ENCODE results near the gene KCNQ1OT1.

The KCNQ1OT1 gene

GRCh38 chr11:2689651-2690575 is 9.9 kb downstream of the KCNQ1OT1 start:
- no peak for TF ChIP-seq CTCF (conservative IDR thresholded peaks at IDR 0.05; ENCODE audit: low read depth, low read length)
- no peak for DNase-seq (ENCODE audit: low read depth)

GRCh38 chr11:2688381-2689231 is 11.2 kb downstream of the KCNQ1OT1 start:
- H3K4me3 ChIP-seq (ENCODE audit: low read length): no peak overlapping the region
- no peak for DNase-seq (ENCODE audit: low read depth)
- no peak for TF ChIP-seq CTCF (conservative IDR thresholded peaks at IDR 0.05; ENCODE audit: low read depth, low read length)

More at GRCh38 chr11:2689651-2690575, 9.9 kb downstream of the KCNQ1OT1 start:
- H3K4me3 ChIP-seq (ENCODE audit: low read length): no peak overlapping the region

DNA sequence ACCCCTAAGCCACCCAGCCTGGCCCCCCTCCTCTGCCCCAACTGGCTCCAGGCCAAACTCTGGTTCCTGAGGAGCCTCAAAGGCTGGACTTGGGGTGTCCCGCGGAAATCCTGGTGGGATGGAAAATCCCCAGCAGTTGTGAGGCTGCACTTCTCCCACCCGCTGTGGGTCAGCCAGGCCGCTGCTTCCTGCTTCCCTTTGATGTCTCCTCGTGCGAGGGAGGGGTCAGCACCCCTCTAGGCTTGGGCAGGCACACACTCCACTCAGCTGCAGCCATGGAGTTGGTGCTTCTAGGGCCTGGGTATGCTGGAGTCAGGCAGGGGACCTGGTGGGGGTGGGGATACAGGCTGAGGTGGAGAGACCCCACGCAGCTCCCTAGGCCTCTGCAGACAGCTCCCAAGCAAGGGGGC is 12.0 kb downstream of the KCNQ1OT1 start:
- no peak for TF ChIP-seq CTCF (conservative IDR thresholded peaks at IDR 0.05; ENCODE audit: low read depth, low read length)
- no peak for DNase-seq (ENCODE audit: low read depth)
- H3K4me3 ChIP-seq (ENCODE audit: low read length): no peak overlapping the region

DNA sequence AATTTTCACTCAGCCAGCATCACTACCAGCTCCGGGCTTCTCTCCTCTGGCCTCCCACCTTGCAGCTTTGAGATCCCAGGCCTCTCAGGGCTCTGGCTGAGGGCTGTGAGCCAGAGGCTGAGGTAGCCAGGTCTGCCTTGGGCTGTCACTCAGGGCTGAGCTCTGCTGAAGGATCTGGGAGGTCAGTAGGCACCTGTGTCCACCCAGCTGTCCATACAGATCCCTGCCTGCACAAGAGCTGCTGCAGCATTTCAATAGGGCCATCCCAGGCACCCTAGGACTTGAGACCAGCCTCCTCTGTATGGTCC is 12.6 kb downstream of the KCNQ1OT1 start:
- no peak for DNase-seq (ENCODE audit: low read depth)
- no peak overlapping the region for H3K4me3 ChIP-seq (ENCODE audit: low read length)

GRCh38 chr11:2686360-2687222 is 13.2 kb downstream of the KCNQ1OT1 start:
- H3K4me3 ChIP-seq (ENCODE audit: low read length): no peak overlapping the region
- no peak for TF ChIP-seq CTCF (conservative IDR thresholded peaks at IDR 0.05; ENCODE audit: low read depth, low read length)
- no peak for DNase-seq (ENCODE audit: low read depth)

More for the DNA sequence above, 12.6 kb downstream of the KCNQ1OT1 start:
- no peak for TF ChIP-seq CTCF (conservative IDR thresholded peaks at IDR 0.05; ENCODE audit: low read depth, low read length)

- H3K4me3 ChIP-seq (ENCODE audit: low read length): no peak overlapping the region
- no peak for DNase-seq (ENCODE audit: low read depth)
- TF ChIP-seq CTCF (conservative IDR thresholded peaks at IDR 0.05; ENCODE audit: low read depth, low read length): no peak
Observed at GRCh38 chr11:2685566-2686359, 14.0 kb downstream of the KCNQ1OT1 start.
